Activated T-cell treated with anti-CD3 and anti-CD28 coated beads for 1 hour (primary cell): ENCODE data around the gene VPS26A.

Experiments
- DNase-seq: peaks from one replicate; pipeline ENCODE4 v3.0.0-alpha.2; 2020; ENCODE audit warnings: low read depth

Gene VPS26A

DNA sequence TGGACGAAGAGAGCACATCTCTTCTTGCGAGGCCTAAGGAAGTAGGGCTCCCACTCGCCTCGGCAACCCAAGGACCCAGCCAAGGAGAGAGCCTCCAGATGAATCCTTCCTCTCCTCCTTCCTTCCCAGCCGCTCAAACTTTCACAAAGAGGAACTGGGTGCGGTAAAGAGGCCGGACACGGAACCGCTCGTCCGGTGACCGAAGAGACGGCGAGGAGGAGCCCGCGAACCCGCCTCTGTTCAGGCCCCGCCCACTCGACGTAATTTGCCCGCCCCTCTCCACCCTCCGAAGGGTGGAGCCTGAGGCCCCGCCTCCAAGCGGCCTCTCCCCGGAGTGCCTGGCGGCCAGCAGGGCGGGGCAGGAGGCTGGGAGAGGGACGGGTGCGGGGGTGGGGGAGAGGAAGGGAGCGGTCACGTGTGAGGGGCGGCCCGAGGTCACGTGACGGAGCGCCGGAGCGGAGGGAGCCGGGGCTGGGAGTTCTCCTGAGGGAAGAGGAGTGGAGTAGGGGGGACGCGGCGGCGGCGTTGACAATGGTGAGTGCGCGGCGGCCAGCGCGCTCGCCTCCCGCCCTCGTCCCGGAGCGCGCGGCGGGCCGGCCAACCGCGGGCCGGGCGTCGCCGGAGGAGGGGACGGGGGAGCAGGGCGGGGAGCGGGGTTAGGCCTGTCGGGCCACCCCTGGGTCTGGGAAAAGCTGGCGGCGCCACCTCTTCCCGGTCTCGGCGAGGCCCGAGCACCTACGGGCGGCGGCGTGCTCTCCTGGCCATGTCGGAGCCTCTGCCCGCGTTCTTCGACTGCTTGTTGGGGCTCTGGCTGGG lies at the start of gene VPS26A:
TSS of gene VPS26A (plus strand) at position 432 of the 816 bp plus-strand sequence. CDS start at position 532, 100 bp downstream.
- DNase-seq, result peak; percentile 97

DNA sequence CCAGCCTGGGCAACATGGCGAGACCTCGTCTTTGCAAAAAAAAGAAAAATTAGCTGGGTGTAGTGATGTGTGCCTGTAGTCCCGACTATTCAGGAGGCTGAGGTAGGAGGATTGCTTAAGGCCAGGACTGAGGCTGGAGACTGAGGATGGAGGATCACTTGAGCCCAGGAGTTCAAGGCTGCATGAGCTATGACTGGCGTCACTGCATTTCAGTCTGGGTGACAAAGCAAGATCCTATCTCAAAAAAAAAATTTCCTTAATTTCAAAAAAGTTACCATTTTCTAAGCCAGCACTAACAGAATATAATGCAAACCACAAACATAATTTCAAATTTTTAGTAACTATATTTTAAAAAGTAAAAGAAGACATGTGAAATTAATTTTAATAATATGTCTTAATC lies 49.4 kb upstream of the VPS26A start:
- DNase-seq, result no peak

DNA sequence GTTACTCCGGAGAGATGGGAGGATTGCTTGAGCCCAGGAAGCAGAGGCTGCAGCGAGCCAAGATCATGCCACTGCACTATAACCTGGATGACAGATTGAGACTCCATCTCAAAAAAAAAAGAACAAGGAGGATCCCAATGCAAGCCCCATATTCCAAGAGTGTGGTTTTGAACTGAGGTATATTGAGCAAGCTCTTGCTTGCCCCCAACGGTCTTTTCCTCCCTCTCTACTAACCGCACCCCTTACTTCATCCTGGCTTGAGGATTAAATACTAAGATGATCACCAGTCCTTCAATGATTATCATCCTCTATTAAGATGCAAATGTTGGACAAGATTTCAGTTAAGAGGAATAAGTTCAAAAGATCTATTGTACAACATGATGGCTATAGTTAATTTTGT lies 48.5 kb upstream of the VPS26A start:
- no peak for DNase-seq

DNA sequence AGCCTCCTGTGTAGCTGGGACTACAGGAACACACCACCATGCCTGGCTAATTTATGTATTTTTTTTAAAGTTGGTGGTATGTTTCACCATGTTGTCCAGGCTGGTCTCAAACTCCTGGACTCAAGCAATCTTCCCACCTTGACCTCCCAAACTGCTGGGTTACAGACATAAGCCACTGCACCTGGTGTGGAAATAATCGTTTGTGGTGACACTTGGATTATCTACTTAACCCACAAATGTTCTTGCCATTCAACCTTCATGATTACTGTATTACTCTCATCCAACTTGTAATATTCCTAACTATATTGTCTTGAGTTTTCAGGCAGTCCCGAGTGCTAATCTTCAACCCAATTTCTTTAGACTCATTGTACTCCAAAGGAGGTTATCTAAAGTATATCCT lies 45.7 kb upstream of the VPS26A start:
- no peak for DNase-seq

DNA sequence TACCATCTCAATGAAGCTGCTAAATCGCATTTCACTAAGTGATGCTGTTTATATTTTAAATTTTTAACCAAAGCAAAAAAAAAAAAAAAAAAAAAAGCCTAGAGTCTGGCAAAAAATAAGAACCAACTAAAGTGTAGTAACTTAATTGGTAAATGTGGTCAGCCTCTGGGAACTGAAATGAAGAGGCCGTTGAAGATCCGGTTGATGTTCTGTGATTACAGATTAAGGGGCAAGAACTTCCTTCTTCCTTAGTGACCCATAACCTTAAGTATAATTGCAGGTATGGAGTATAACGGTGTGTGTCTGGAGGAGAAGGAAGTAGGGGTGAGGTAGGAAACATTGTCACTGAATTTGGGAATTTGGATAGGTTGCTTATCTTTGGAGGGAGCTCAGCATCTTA lies 43.8 kb upstream of the VPS26A start:
- no peak for DNase-seq

DNA sequence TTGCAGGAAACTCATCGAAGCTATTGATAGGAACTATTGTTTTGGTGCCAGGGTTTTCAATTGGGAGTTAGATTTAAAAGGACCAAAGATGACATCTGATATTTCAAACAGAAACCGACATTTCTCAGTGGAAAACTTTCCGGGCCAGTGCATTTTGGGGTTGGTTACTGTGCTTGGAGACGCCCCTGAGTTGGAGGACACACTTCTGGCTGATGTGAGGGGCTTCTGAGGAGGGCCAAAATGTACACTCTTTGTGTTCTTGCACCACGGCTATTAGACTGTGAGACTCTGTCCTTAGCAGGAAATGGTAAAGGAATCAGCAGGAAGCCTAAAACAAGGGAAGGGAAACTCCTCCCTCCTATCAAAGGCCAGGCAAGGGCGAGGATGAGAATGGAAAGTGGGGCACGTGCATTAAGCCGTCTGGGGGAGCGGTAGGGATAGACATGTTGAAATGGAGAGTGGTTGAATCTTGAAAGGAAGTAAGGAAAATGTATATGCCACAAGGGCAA lies 37.9 kb upstream of the VPS26A start:
- DNase-seq, result no peak

DNA sequence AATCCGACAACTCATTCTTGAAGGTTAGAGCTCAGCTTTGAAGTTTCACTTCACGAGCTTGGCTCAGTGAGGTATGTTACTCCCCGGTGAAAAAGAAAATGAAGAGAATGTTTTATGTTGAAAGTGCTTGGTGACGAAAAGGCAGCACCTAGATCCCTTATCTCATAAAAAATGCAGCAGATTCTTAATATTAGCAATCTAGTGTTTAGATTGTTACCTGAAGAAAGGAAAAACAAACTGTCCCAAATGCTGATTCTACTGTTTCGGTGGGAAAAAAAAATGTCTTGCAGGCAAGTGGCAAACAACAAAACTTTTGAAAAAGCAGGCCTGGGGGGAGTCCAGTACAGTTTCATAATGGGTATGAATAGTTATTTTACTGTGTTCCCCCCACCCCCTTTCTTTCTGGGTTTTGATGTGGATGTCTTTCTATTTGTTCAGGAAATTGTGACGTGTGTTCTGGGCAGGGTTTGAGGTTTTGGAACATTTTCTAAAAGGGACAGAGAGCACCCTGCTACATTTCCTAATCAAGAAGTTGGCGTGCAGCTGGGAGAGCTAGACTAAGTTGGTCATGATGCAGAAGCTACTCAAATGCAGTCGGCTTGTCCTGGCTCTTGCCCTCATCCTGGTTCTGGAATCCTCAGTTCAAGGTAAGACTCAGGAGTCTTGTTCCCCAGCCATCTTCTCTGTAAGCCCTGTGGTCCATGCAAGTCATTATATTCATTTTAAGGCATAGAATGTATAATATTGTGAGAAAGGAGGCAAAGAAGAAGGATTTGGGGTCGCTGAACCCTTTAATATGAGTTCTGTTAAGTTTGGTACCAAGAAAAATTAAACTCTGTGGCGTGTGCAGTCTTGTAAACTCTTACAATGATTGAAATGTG lies 36.1 kb upstream of the VPS26A start, which contains the start of gene SRGN:
TSS of gene SRGN (plus strand) at position 514 of the 881 bp plus-strand sequence. CDS start at position 569, 55 bp downstream.
- peak; percentile 52 for DNase-seq

GRCh38 chr10:69088471-69088769 lies 35.6 kb upstream of the VPS26A start:
- no peak for DNase-seq

DNA sequence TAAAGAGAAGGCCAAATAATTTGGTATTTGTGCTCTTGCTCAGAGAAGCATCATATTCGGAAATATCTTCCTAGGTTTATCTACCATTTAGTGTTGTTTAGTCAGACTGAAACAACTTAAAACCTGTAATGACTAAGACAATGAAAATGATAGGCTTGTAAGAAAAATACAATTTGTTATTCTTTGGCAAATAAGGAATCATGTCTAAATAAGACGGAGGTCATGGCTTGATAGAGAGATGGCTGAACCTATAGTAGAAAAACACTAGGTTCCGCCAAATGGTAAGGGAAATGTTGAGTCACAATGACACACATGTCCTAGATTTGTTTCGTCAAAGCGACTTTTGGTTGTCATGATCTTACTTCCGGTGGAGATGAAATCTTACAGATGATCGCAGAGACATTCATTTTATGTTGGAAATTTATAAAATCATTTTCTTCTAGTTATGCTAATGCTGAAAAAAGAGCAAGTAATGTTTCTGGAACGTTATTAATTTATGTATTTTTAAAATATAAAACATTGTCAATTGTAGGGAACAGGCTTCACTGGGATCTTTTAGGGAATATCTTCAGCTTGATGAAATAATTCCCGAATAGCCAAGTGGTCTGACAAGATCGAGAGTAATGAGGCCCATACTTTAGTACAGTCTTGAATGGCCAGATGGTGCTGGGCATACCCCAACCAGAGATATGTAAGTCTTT lies 35.0 kb upstream of the VPS26A start:
- DNase-seq, result no peak

DNA sequence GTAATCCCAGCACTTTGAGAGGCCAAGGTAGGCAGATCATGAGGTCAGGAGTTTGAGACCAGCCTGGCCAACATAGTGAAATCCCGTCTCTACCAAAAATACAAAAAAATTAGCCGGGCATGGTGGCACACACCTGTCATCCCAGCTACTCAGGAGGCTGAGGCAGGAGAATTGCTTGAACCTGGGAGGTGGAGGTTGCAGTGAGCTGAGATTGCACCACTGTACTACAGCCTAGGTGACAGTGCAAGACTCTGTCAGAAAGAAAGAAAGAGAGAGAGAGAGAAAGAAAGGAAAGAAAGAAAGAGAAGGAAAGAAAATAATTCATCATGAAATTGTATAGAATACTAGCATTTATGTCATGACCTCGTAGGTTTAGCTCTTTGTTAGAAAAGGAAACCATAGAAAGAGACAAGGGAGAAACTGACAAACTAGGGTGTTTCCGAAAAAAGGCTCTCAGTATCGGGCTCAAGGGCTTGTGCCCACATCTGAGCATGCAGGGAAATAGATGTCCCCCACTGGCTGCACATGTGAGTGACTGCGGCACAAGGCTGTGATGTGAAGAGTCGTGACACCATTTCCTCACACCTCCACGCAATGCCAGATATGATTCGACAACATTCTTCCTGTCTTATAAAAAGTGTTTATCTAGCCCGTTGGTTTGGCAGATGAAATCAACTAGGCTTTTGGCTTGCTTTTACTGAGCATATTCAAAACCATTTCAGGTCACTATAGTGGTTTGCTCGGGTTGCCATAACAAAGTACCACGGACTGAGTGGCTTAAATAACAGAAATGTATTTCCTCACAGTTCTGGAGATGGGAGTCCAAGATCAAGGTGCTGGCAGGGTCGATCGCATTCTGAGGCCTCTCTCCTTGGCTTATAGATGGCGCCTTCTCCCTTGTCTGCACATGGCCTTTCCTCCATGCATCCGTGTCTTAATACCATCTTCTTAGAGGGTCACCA lies 34.1 kb upstream of the VPS26A start:
- peak; percentile 44 for DNase-seq

GRCh38 chr10:69090685-69091084 lies 33.3 kb upstream of the VPS26A start:
- DNase-seq, result no peak

- no peak for DNase-seq
Measured at GRCh38 chr10:69091143-69091651, 32.8 kb upstream of the VPS26A start.

- DNase-seq, result peak; percentile 66
Measured at GRCh38 chr10:69092959-69093850, 30.8 kb upstream of the VPS26A start.

- DNase-seq, result no peak
Measured at GRCh38 chr10:69093933-69094332, 30.0 kb upstream of the VPS26A start.

- DNase-seq, result no peak
Measured at GRCh38 chr10:69096045-69096444, 27.9 kb upstream of the VPS26A start.

DNA sequence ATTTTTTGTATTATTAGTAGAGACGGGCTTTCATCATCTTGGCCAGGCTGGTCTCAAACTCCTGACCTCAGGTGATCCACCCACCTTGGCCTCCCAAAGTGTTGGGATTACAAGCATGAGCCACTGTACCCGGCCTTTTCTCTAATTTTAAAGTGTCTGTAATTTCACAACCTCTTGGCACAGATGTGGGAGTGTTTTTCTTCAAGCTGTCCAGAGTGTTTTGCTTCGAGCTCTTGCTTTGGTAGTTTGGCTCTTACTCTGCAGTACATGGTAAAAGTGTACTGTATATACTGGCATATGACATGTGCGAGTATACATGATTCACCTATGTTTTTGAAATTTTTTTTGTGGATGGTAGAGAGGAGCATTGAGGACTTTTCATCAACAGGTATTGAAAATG lies 26.2 kb upstream of the VPS26A start:
- no peak for DNase-seq

DNA sequence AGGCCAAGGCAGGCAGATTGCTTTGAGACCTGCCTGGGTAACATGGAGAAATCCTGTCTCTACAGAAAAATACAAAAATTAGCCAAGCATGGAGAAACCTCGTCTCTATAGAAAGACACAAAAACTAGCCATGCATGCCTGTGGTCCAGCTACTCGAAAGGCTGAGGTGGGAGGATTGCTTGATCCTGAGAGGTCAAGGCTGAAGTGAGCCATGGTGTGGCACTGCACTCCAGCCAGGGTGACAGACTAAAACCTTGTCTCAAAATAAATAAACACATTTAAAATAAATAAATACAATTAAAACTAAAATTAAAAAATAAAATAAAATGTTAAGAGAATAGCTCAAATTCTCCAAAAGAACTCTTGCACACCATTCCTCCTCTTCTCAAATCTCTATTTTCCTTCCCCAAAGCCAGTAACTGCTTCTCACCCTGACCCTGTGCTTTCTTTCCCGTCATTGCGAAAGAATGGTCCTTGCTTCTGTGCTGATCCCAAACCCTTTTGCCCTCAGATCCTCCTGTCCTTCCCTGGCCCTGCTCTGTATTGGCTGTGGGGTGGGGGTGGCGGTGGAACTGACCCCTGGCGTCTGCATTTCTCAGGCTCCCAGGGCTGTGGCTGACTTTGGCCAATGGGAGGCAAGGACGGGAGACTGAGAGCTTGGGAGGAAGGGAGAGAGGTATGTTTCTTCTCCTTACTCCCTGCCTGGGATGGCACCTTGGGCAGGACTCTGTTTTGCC lies 23.7 kb upstream of the VPS26A start:
- DNase-seq, result no peak

DNA sequence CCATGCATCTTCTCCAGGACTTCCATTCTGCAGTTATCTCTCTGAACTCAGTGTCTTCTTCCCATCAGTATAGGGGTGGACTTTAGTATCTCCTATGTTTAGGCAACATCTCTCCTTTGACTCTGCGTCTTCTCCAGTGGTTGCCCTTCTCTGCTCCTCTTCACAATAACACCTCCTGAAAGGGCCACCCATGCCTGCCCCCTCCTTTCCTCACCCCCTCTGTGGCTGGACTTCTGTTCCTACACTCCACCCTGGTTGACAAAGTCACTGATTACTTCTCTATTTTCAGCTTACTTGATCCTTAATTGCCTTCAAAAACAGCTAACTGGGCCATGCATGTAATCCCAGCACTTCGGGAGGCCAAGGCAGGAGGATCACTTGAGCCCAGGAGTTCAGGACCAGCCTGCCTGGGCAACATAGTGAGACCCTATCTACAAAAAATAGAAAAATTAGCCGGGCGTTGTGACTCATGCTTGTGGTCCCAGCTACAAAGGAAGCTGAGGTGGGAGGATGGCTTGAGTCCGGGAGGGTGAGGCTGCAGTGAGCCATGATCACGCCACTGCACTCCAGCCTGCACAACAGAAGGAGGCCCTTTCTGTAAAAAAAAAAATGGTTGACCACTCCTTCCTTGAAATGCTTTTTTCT lies 22.4 kb upstream of the VPS26A start:
- DNase-seq, result no peak

DNA sequence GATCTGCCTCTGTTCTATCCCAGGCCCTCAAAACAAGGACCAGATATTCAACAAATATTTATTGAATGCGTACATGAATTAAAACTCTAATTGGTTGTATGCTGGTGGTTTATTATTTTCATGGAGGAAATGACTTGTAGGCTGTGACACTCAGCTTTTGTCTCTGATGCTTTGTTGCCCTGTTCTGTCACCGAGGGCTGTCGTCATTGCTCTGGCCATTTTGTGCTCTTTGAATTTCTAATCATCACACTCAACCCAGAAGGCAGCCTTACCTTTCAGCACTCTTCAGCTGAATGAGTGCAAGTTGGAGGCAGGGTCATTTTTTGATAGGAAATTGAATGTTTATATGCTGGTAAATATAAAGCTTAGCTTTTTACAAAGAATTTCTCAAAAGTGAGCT lies 21.5 kb upstream of the VPS26A start:
- DNase-seq, result no peak
